GM23338 (cell line): ENCODE data around the gene FNDC1. TPM values are rescaled to one million over a fixed set of nuclear protein-coding genes. Genes with fewer than 3 reads are reported as not detected.

Experiments
- CREB1 ChIP-seq: fragments of 250-450 bp; sonication (Bioruptor Pico); IDR thresholded peaks from 2 replicates; pipeline ENCODE4 v1.5.0; 2020; ENCODE audit warnings: low read depth, mild to moderate bottlenecking, moderate library complexity
- CTCF ChIP-seq, 2 experiments: fragments of 200-600 bp in 1 of 2; sonication (generic) in 1 of 2; conservative IDR thresholded peaks; 2 replicates each; pipeline versions ENCODE4 v1.5.1 to v1.6.1; 2016 to 2017; ENCODE audit warnings: antibody characterized with exemption in 2 of 2, low read depth in 2 of 2, mild to moderate bottlenecking in 2 of 2, moderate library complexity in 1 of 2
- ETS1 ChIP-seq: IDR thresholded peaks from 2 replicates; pipeline ENCODE4 v1.6.1; 2016; ENCODE audit warnings: antibody characterized with exemption
- EZH2 ChIP-seq: fragments of 200-600 bp; sonication (generic); IDR thresholded peaks from one replicate; pipeline ENCODE4 v1.8.0; 2017; ENCODE audit warnings: antibody characterized with exemption, mild to moderate bottlenecking, low read depth; ENCODE audit not compliant: unreplicated experiment
- EZH2phosphoT487 ChIP-seq: fragments of 200-600 bp; sonication (generic); IDR thresholded peaks from one replicate; pipeline ENCODE4 v1.8.1; 2018; ENCODE audit warnings: antibody characterized with exemption; ENCODE audit not compliant: unreplicated experiment
- NANOG ChIP-seq: IDR thresholded peaks from 2 replicates; pipeline ENCODE4 v1.6.1; 2016; ENCODE audit warnings: antibody characterized with exemption, borderline replicate concordance
- ZNF331 ChIP-seq: fragments of 250-450 bp; sonication (Bioruptor Pico); IDR thresholded peaks from 2 replicates; pipeline ENCODE4 v1.5.0; 2020; ENCODE audit warnings: low read depth, mild to moderate bottlenecking, moderate library complexity
- ZNF462 ChIP-seq: fragments of 250-450 bp; sonication (Bioruptor Pico); IDR thresholded peaks from 2 replicates; pipeline ENCODE4 v1.5.0; 2020; ENCODE audit warnings: mild to moderate bottlenecking, moderate library complexity
- polyA plus RNA-seq: library from polyadenylated mRNA; unstranded; fragments of >200 nt; fragmentation: Nextera tagmentation; extraction: Ambion mirVana; gene quantifications from 2 replicates; pipeline ENCODE4 v1.2.1, GENCODE V29; 2016
- total RNA-seq: library from RNA; depleted of rRNA; stranded (reverse); fragments of >200 nt; shearing (Covaris generic); gene quantifications from 2 replicates; pipeline ENCODE4 v1.2.3, GENCODE V29; 2014

The FNDC1 gene
- total and polyA plus RNA-seq, 2 experiments from 2014 or later = 0.38 to 0.57 TPM

GRCh38 chr6:159261995-159262394 is 92.8 kb downstream of the FNDC1 start (continued):
- no peak for TF ChIP-seq ZNF462 (CRISPR knock-in tag)
- TF ChIP-seq CREB1 (CRISPR knock-in tag) = no peak
- TF ChIP-seq EZH2phosphoT487 = no peak
- TF ChIP-seq ETS1 = no peak
- TF ChIP-seq EZH2 = no peak
- TF ChIP-seq ZNF331 (CRISPR knock-in tag) = no peak
- no peak for TF ChIP-seq CTCF (conservative IDR thresholded peaks at IDR 0.05; ENCODE audit: low read depth in 2 of 2)
- TF ChIP-seq NANOG = no peak
